IMR-90 (cell line): Measurements from ENCODE around the gene CXCL16.

ENCODE experiments used
- FOS ChIP-seq: fragments of 150-350 bp; IDR thresholded peaks from 2 replicates; pipeline ENCODE4 v1.6.1; 2016; ENCODE audit warnings: low read depth, low read length
- MXI1 ChIP-seq: IDR thresholded peaks from 2 replicates; pipeline ENCODE4 v1.6.1; 2012; ENCODE audit warnings: low read depth, mild to moderate bottlenecking, low read length, moderate library complexity, borderline replicate concordance
- NFE2L2 ChIP-seq: fragments of 150-350 bp; IDR thresholded peaks from 2 replicates; pipeline ENCODE4 v1.6.1; 2016; ENCODE audit warnings: low read depth, mild to moderate bottlenecking, low read length
- POLR2A ChIP-seq: IDR thresholded peaks from 2 replicates; pipeline ENCODE4 v1.6.1; 2012; ENCODE audit warnings: mild to moderate bottlenecking, low read depth, low read length
- RCOR1 ChIP-seq: IDR thresholded peaks from 2 replicates; pipeline ENCODE4 v1.6.1; 2012; ENCODE audit warnings: mild to moderate bottlenecking, low read length, improper control_type of control experiment; ENCODE audit not compliant: insufficient replicate concordance
- SMC3 ChIP-seq: fragments of 150-350 bp; IDR thresholded peaks from 2 replicates; pipeline ENCODE4 v1.6.1; 2016; ENCODE audit warnings: low read depth, mild to moderate bottlenecking, antibody characterized with exemption, low read length, moderate library complexity
- TF ChIP-seq, protein P1 (sequence below): conservative IDR thresholded peaks from 2 replicates; pipeline ENCODE4 v1.5.1; 2012; ENCODE audit warnings: mild to moderate bottlenecking, low read depth, low read length, improper control_type of control experiment

DNA sequence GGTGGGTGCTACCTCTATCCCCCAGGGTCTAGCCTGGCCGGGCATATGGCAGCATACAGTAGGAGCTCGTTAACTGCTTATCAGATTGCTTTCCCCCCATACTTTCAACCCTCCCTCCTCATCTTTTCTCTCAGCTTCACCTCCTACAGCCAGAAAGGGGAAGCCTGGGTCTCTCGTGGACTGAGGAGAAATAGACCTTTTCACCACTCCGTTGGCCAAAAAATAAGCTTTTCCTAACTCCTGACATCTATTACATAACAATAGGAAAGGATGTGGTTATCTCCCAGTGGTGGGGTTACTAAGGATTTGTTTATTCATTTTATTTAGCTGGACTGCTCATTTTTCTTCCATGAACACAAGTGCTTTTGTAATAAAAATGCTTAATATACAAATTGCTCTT is 9.0 kb upstream of the CXCL16 start:
- TF ChIP-seq, protein P1, sequence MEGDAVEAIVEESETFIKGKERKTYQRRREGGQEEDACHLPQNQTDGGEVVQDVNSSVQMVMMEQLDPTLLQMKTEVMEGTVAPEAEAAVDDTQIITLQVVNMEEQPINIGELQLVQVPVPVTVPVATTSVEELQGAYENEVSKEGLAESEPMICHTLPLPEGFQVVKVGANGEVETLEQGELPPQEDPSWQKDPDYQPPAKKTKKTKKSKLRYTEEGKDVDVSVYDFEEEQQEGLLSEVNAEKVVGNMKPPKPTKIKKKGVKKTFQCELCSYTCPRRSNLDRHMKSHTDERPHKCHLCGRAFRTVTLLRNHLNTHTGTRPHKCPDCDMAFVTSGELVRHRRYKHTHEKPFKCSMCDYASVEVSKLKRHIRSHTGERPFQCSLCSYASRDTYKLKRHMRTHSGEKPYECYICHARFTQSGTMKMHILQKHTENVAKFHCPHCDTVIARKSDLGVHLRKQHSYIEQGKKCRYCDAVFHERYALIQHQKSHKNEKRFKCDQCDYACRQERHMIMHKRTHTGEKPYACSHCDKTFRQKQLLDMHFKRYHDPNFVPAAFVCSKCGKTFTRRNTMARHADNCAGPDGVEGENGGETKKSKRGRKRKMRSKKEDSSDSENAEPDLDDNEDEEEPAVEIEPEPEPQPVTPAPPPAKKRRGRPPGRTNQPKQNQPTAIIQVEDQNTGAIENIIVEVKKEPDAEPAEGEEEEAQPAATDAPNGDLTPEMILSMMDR = no peak
- no peak for TF ChIP-seq NFE2L2
- no peak for TF ChIP-seq RCOR1
- no peak for TF ChIP-seq MXI1
- no peak for TF ChIP-seq SMC3
- no peak for TF ChIP-seq FOS
- TF ChIP-seq POLR2A = no peak
